Liver (tissue), 3 donors: ENCODE results near the gene DENND6A.

ENCODE experiments used
- GABPA ChIP-seq, 2 donors: IDR thresholded peaks in 1 of 2; conservative IDR thresholded peaks in 1 of 2; 2 replicates each; pipeline ENCODE4 v1.6.1; 2016; ENCODE audit warnings: antibody characterized with exemption in 2 of 2, mild to moderate bottlenecking in 1 of 2, moderate library complexity in 1 of 2
- NR2F2 ChIP-seq: IDR thresholded peaks from 2 replicates; pipeline ENCODE4 v1.6.1; 2016; ENCODE audit warnings: antibody characterized with exemption
- RAD21 ChIP-seq, 2 donors: IDR thresholded peaks; 2 replicates each; pipeline ENCODE4 v1.6.1; 2016; ENCODE audit warnings: antibody characterized with exemption in 2 of 2, mild to moderate bottlenecking in 2 of 2
- SP1 ChIP-seq: IDR thresholded peaks from 2 replicates; pipeline ENCODE4 v1.6.1; 2018; ENCODE audit warnings: antibody characterized with exemption, mild to moderate bottlenecking
- TAF1 ChIP-seq: conservative IDR thresholded peaks from 2 replicates; pipeline ENCODE4 v1.6.1; 2016; ENCODE audit warnings: antibody characterized with exemption, mild to moderate bottlenecking
- YY1 ChIP-seq: IDR thresholded peaks from 2 replicates; pipeline ENCODE4 v1.6.1; 2016; ENCODE audit warnings: antibody characterized with exemption, mild to moderate bottlenecking
- TF ChIP-seq, protein P1 (sequence below): IDR thresholded peaks from 2 replicates; pipeline ENCODE4 v1.6.1; 2016; ENCODE audit warnings: antibody characterized with exemption
- TF ChIP-seq, protein P2 (sequence below): fragments of 150-350 bp; IDR thresholded peaks from 2 replicates; pipeline ENCODE4 v1.5.1; 2017; ENCODE audit warnings: improper control_type of control experiment, low read depth, low read length; ENCODE audit not compliant: missing input control
- TF ChIP-seq, protein P3 (sequence below): IDR thresholded peaks from 2 replicates; pipeline ENCODE4 v1.6.1; 2016; ENCODE audit warnings: antibody characterized with exemption, mild to moderate bottlenecking
- TF ChIP-seq, protein P4 (sequence below): IDR thresholded peaks from 2 replicates; pipeline ENCODE4 v1.6.1; 2016; ENCODE audit warnings: antibody characterized with exemption
- TF ChIP-seq, protein P5 (sequence below): IDR thresholded peaks from 2 replicates; pipeline ENCODE4 v1.6.1; 2016; ENCODE audit warnings: antibody characterized with exemption
- donor health status: healthy.
- donor health status: healthy.

DNA sequence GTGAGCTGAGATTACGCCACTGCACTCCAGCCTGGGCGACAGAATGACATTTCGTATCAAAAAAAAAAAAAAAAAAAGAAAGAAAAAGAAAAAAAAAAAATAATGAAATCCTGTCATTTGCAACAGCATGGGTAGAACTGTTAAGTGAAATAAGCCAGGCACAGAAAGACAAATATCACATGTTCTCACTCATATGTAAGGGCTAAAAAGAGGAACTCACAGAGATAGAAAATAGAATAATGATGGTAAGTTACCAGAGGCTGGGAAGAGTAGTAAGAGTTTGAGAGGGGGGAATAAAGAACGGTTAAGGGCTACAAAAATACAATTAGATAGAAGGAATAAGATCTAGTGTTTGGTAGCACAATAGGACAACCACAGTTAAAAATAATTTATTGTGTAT is 19.7 kb downstream of the DENND6A start:
- TF ChIP-seq TAF1 (no peak), SP1 (no peak), GABPA (IDR thresholded peaks at IDR 0.05 in 1 of 2, conservative IDR thresholded peaks at IDR 0.05 in 1 of 2) (no peak), NR2F2 (no peak), YY1 (no peak), RAD21 (IDR thresholded peaks at IDR 0.05) (no peak)
- TF ChIP-seq, protein P1, sequence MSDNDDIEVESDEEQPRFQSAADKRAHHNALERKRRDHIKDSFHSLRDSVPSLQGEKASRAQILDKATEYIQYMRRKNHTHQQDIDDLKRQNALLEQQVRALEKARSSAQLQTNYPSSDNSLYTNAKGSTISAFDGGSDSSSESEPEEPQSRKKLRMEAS = no peak
- TF ChIP-seq, protein P2, sequence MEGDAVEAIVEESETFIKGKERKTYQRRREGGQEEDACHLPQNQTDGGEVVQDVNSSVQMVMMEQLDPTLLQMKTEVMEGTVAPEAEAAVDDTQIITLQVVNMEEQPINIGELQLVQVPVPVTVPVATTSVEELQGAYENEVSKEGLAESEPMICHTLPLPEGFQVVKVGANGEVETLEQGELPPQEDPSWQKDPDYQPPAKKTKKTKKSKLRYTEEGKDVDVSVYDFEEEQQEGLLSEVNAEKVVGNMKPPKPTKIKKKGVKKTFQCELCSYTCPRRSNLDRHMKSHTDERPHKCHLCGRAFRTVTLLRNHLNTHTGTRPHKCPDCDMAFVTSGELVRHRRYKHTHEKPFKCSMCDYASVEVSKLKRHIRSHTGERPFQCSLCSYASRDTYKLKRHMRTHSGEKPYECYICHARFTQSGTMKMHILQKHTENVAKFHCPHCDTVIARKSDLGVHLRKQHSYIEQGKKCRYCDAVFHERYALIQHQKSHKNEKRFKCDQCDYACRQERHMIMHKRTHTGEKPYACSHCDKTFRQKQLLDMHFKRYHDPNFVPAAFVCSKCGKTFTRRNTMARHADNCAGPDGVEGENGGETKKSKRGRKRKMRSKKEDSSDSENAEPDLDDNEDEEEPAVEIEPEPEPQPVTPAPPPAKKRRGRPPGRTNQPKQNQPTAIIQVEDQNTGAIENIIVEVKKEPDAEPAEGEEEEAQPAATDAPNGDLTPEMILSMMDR = no peak
- TF ChIP-seq, protein P3, sequence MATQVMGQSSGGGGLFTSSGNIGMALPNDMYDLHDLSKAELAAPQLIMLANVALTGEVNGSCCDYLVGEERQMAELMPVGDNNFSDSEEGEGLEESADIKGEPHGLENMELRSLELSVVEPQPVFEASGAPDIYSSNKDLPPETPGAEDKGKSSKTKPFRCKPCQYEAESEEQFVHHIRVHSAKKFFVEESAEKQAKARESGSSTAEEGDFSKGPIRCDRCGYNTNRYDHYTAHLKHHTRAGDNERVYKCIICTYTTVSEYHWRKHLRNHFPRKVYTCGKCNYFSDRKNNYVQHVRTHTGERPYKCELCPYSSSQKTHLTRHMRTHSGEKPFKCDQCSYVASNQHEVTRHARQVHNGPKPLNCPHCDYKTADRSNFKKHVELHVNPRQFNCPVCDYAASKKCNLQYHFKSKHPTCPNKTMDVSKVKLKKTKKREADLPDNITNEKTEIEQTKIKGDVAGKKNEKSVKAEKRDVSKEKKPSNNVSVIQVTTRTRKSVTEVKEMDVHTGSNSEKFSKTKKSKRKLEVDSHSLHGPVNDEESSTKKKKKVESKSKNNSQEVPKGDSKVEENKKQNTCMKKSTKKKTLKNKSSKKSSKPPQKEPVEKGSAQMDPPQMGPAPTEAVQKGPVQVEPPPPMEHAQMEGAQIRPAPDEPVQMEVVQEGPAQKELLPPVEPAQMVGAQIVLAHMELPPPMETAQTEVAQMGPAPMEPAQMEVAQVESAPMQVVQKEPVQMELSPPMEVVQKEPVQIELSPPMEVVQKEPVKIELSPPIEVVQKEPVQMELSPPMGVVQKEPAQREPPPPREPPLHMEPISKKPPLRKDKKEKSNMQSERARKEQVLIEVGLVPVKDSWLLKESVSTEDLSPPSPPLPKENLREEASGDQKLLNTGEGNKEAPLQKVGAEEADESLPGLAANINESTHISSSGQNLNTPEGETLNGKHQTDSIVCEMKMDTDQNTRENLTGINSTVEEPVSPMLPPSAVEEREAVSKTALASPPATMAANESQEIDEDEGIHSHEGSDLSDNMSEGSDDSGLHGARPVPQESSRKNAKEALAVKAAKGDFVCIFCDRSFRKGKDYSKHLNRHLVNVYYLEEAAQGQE = no peak
- TF ChIP-seq, protein P4, sequence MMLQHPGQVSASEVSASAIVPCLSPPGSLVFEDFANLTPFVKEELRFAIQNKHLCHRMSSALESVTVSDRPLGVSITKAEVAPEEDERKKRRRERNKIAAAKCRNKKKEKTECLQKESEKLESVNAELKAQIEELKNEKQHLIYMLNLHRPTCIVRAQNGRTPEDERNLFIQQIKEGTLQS = no peak
- TF ChIP-seq, protein P5, sequence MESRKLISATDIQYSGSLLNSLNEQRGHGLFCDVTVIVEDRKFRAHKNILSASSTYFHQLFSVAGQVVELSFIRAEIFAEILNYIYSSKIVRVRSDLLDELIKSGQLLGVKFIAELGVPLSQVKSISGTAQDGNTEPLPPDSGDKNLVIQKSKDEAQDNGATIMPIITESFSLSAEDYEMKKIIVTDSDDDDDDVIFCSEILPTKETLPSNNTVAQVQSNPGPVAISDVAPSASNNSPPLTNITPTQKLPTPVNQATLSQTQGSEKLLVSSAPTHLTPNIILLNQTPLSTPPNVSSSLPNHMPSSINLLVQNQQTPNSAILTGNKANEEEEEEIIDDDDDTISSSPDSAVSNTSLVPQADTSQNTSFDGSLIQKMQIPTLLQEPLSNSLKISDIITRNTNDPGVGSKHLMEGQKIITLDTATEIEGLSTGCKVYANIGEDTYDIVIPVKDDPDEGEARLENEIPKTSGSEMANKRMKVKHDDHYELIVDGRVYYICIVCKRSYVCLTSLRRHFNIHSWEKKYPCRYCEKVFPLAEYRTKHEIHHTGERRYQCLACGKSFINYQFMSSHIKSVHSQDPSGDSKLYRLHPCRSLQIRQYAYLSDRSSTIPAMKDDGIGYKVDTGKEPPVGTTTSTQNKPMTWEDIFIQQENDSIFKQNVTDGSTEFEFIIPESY = no peak
